Activated naive CD4-positive, alpha-beta T cell treated with anti-CD3 and anti-CD28 coated beads, Interleukin-2, amount 50 U/mL, for 72 hours (primary cell): ENCODE measurements around the gene ANXA10. TPM values are rescaled to one million over a fixed set of nuclear protein-coding genes. Genes with fewer than 3 reads are reported as not detected.

Experiments
- ATAC-seq, 2 donors: fragments of 150-1000 bp; cut with Tn5 transposase; 2 replicates each; pipeline ENCODE4 v1.10.0; 2021; ENCODE audit warnings: mild to moderate bottlenecking in 2 of 2, moderate library complexity in 2 of 2
- DNase-seq, 2 donors: peaks; one replicate each; pipeline ENCODE4 v3.0.0; 2021 to 2022; ENCODE audit warnings: low spot score in 2 of 2
- H3K27ac Mint-ChIP-seq, 2 donors: one replicate each; pipeline ENCODE4 v1.8.0; 2022; ENCODE audit warnings: mild to moderate bottlenecking in 2 of 2, mixed read lengths in 2 of 2
- H3K36me3 Mint-ChIP-seq, 2 donors: one replicate each; pipeline ENCODE4 v1.8.0; 2022; ENCODE audit warnings: mixed read lengths in 2 of 2
- H3K9me3 Mint-ChIP-seq, 2 donors: one replicate each; pipeline ENCODE4 v1.8.0; 2022; ENCODE audit warnings: mixed read lengths in 2 of 2
- total RNA-seq, 2 donors: library from RNA; stranded (reverse); gene quantifications; one replicate each; pipeline ENCODE4 v1.2.3, GENCODE V29; 2022

ANXA10 gene
- total RNA-seq: not detected

DNA sequence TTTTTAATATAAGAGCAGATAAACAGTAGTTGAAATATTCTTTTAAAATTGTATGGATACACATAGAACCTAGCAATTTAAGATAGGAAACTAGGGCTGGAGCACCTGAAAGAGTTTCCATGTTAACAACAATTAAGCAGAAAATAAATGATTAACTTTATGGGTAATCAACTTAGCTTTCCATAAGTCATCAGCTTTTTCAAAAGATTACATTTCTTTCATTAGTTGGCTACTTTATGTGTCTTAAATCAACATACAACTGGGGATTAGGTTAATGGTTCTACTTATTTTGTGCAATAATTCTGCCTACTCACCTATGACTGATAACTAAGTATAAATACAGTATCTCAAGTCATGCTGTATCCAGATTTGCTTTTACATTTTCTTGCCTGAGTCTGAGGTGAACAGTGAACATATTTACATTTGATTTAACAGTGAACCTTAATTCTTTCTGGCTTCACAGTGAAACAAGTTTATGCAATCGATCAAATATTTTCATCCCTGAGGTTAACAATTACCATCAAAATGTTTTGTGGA, at the start of gene ANXA10:
Gene ANXA10 (plus strand): TSS at position 362 of the 537 bp plus-strand sequence. CDS start 164 bp downstream, at position 526.
- no peak within 1 kb of the TSS for H3K27ac Mint-ChIP-seq
- peaks cover 0 to 7% of the 10 kb centered on the region in 2 donors for H3K36me3 Mint-ChIP-seq
- peaks cover 7 to 15% of the 10 kb centered on the region in 2 donors for H3K9me3 Mint-ChIP-seq
- ATAC-seq (no peak), DNase-seq (no peak)

GRCh38 chr4:168045354-168045753, 47.0 kb upstream of the ANXA10 start:
- Mint-ChIP-seq H3K36me3 (no peaks in the 10 kb centered on the region), H3K27ac (no peak overlapping the region), H3K9me3 (peaks cover 4 to 8% of the 10 kb centered on the region in 2 donors)
- ATAC-seq: no peak
- no peak for DNase-seq

DNA sequence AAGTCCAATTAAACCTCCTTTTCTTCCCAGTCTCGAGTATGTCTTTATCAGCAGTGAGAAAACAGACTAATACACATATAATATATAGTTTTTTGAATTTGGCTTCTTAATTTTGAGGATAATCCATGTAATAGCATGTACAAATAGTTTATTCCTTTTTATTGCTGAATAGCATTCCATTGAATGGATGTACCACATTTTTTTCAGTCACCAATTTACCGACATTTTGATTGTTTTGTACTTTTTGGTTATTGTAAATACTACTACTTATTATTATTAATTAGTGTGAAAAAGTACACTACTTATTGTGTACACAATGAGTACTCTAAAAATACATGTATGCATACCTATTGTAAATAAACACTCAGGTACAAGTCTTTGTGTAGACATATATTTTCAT, 42.3 kb upstream of the ANXA10 start:
- no peak overlapping the region for H3K27ac Mint-ChIP-seq
- DNase-seq: no peak
- H3K36me3 Mint-ChIP-seq: no peaks in the 10 kb centered on the region
- no peak for ATAC-seq
- peaks cover 4 to 8% of the 10 kb centered on the region in 2 donors for H3K9me3 Mint-ChIP-seq

- no peak for ATAC-seq
- peaks cover 4 to 8% of the 10 kb centered on the region in 2 donors for H3K9me3 Mint-ChIP-seq
- H3K36me3 Mint-ChIP-seq: no peaks in the 10 kb centered on the region
- no peak for DNase-seq
- H3K27ac Mint-ChIP-seq: no peak overlapping the region
These were observed 40.8 kb upstream of the ANXA10 start for GRCh38 chr4:168051526-168051925.

GRCh38 chr4:168057412-168057811, 34.9 kb upstream of the ANXA10 start:
- DNase-seq: no peak
- Mint-ChIP-seq H3K27ac (no peak overlapping the region), H3K36me3 (no peaks in the 10 kb centered on the region), H3K9me3 (peaks cover 4 to 7% of the 10 kb centered on the region in 2 donors)
- ATAC-seq: no peak

GRCh38 chr4:168059251-168059650, 33.1 kb upstream of the ANXA10 start:
- Mint-ChIP-seq H3K27ac (no peak overlapping the region), H3K9me3 (peaks cover 4 to 7% of the 10 kb centered on the region in 2 donors), H3K36me3 (no peaks in the 10 kb centered on the region)
- DNase-seq (no peak), ATAC-seq (no peak)

DNA sequence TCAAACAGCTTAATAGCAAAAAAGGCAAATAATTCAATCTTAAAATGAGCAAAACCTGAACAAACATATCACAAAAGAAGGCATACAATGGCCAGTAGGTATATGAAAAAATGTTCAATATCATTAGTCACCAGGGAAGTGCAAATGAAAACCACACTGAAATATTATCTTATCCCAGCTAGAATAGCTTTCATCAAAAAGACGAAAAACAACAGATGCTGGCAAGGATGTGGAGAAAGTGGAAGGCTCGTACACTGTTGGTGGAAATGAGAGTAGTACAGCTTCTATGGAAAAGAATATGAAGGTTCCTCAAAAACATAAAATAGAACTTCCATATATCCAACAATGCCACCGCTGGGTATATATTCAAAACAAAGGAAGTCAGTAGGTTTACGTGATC, 29.3 kb upstream of the ANXA10 start:
- Mint-ChIP-seq H3K36me3 (no peaks in the 10 kb centered on the region), H3K9me3 (peaks cover 2 to 4% of the 10 kb centered on the region in 2 donors), H3K27ac (no peak overlapping the region)
- DNase-seq (no peak), ATAC-seq (no peak)

GRCh38 chr4:168070903-168071302, 21.4 kb upstream of the ANXA10 start:
- H3K27ac Mint-ChIP-seq: no peak overlapping the region
- DNase-seq (no peak), ATAC-seq (no peak)
- peaks cover 0 to 8% of the 10 kb centered on the region in 2 donors for H3K9me3 Mint-ChIP-seq
- no peaks in the 10 kb centered on the region for H3K36me3 Mint-ChIP-seq

- no peak overlapping the region for H3K27ac Mint-ChIP-seq
- peaks cover 0 to 8% of the 10 kb centered on the region in 2 donors for H3K9me3 Mint-ChIP-seq
- ATAC-seq: no peak
These were observed 21.0 kb upstream of the ANXA10 start for GRCh38 chr4:168071304-168071703.

GRCh38 chr4:168074861-168075260, 17.5 kb upstream of the ANXA10 start:
- no peak for ATAC-seq
- Mint-ChIP-seq H3K9me3 (peaks cover 0 to 1% of the 10 kb centered on the region in 2 donors), H3K27ac (no peak overlapping the region), H3K36me3 (no peaks in the 10 kb centered on the region)
- no peak for DNase-seq

More at GRCh38 chr4:168071304-168071703, 21.0 kb upstream of the ANXA10 start:
- H3K36me3 Mint-ChIP-seq: no peaks in the 10 kb centered on the region
- no peak for DNase-seq

DNA sequence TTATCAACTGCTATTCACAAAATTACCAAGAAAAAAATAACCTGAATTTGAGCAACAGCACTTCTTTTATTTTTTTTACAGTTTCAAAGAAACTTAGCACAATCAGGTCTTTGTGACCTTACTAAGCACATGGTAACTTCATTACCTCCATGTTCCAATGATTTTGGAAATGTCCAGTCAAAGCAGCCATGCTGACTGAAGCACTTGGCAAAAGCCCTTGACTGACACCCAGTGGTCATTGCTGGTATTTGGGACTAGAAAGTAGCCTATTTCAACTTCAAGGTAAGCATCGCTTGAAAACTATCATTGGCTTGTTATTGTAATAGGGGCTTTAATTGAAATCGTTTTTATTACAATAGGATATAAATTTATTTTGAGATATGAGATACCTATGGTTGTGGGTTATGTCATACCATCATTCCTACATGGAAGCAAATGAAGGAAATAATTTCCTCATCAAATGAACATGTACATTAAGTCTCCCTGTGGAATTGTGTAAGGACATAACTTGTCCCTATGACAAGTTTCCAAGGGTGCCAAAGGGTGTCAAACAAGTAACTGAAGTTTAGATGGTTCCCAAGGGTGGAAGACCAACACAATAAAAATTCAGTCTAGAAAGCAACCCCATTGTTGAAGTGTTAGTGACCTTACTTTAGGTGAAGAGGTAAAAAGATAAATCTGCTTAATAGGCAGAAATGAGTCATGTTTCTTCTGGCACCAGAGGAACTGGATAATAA, 15.2 kb upstream of the ANXA10 start:
- DNase-seq (peak in 1 of 2 donors; percentile 53), ATAC-seq (peak in 1 of 2 donors; percentile 44)
- Mint-ChIP-seq H3K27ac (no peak overlapping the region), H3K9me3 (no peaks in the 10 kb centered on the region), H3K36me3 (no peaks in the 10 kb centered on the region)

DNA sequence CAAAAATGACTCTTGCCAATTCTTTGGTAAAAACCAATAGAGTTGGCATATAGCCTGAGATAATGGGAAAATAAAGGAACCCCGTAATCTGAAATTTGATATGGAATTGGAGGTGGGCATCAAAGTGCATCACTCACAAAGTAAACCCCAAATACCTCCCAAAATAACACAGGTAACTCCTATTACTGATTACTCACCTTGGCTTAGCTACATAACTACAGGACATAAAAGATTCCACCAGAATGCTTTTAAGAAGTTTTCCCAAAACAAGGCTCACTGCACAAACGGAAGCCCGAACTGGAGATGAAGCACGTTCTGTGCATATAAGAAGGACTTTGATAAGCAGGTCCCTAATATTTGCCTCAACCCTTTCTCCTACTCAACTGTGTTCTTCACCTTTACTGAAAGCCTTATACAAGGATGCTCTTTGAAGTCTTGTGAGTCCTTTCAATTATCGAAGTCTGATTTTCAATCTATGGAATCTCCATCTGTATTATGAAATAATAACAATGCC, 14.6 kb upstream of the ANXA10 start:
- DNase-seq (no peak), ATAC-seq (no peak)
- Mint-ChIP-seq H3K9me3 (no peaks in the 10 kb centered on the region), H3K36me3 (no peaks in the 10 kb centered on the region), H3K27ac (no peak overlapping the region)

DNA sequence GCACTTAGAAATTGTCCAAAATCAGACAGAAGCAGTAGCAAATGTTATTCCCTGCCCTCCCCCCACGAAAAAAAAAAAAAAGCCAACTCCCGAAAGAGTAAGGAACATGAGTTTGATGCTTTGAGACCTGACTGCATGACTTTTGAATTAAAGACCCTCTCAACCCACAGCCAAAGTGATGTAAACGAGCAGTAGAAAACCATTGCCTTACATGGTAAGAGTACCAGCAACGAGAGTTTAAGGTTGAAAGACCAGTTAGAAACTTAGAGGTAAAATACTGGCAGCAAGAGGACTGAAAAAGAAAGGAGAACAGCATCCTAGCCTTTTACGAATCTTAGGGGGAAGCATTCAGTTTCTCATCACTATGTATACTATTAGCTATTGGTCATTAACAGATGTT, 10.0 kb upstream of the ANXA10 start:
- DNase-seq: no peak
- peaks cover 0 to 4% of the 10 kb centered on the region in 2 donors for H3K36me3 Mint-ChIP-seq
- H3K27ac Mint-ChIP-seq: no peak overlapping the region
- no peak for ATAC-seq
- H3K9me3 Mint-ChIP-seq: peaks cover 4 to 11% of the 10 kb centered on the region in 2 donors

DNA sequence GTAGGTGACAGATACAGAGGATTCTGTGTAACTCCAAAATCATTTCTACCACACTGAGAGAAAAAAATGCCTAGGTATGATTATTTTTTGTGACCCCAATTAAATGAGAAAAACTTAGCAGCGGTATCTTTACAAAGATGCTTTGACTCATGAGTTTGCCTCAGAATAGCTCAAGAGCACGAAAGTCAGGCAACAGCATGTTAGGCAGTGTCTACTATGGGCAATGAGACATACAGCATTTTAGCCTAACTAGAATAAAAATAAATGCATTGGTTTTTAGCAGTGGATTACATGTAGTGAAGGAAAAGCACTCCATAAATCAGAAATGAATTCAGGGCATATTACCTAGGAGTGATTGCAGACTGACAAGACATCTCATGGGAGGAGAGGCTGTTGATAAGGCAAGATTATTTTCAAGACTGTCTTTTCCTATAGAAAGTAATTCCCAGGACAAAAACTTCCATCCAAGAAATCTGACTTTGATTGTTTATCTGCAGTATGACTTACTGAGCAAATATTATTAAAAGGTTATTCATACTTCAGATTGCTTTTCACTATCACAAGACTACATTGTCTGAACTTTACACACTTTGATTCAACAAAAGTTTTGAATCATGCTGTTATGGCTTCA, 3.6 kb downstream of the ANXA10 start:
- Mint-ChIP-seq H3K9me3 (no peaks in the 10 kb centered on the region), H3K36me3 (no peaks in the 10 kb centered on the region), H3K27ac (no peak overlapping the region)
- ATAC-seq (no peak), DNase-seq (no peak)

DNA sequence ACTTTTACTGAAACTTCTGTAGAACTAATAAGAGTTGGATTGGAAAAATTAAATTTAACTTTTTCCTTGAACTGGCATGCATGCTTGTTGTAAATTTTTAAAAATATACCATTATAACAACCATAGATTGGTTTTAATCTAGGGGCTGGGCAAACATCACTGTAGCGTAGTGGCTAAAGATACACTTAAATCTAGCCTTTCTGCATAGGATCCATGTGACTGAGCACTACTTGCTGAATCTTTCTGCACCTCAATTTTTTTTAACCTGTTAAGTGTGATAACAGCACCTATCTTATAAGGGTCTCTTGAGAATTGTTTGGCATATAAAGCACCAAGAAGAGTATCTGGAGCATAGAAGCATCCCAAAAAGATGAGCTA, 4.1 kb downstream of the ANXA10 start:
- Mint-ChIP-seq H3K9me3 (no peaks in the 10 kb centered on the region), H3K36me3 (no peaks in the 10 kb centered on the region), H3K27ac (no peak overlapping the region)
- ATAC-seq (no peak), DNase-seq (no peak)

DNA sequence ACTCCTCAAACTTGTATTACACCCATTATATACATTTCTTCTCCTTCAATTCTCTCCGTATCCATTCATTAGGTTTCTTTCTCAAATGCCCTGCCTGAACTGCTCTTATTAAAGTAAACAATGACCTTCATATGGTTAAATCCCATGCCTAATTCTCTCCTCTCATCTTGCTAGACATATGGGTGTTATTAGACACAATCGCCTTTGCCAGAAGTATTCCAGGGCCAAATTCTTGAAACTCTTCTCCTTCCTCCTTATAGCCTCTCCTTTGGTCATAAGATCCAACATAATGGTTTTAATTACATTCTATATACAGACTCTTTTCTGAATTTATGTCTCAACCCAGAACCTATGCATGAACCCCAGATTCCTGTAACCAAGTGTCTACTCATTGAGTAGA, 4.8 kb downstream of the ANXA10 start:
- Mint-ChIP-seq H3K36me3 (no peaks in the 10 kb centered on the region), H3K9me3 (peaks cover 0 to 5% of the 10 kb centered on the region in 2 donors), H3K27ac (no peak overlapping the region)
- DNase-seq (no peak), ATAC-seq (no peak)

GRCh38 chr4:168098248-168098717, 5.9 kb downstream of the ANXA10 start:
- no peaks in the 10 kb centered on the region for H3K36me3 Mint-ChIP-seq
- H3K27ac Mint-ChIP-seq: no peak overlapping the region
- peaks cover 0 to 5% of the 10 kb centered on the region in 2 donors for H3K9me3 Mint-ChIP-seq
- DNase-seq (no peak), ATAC-seq (peak in 1 of 2 donors; percentile 20)
